ENCODE results near the gene UBC.
"Not testable (repeated sequence)": the region's sequence is repeated elsewhere in the genome, so short reads cannot be mapped to it uniquely, and the experiment has no call there.

Gene UBC

DNA sequence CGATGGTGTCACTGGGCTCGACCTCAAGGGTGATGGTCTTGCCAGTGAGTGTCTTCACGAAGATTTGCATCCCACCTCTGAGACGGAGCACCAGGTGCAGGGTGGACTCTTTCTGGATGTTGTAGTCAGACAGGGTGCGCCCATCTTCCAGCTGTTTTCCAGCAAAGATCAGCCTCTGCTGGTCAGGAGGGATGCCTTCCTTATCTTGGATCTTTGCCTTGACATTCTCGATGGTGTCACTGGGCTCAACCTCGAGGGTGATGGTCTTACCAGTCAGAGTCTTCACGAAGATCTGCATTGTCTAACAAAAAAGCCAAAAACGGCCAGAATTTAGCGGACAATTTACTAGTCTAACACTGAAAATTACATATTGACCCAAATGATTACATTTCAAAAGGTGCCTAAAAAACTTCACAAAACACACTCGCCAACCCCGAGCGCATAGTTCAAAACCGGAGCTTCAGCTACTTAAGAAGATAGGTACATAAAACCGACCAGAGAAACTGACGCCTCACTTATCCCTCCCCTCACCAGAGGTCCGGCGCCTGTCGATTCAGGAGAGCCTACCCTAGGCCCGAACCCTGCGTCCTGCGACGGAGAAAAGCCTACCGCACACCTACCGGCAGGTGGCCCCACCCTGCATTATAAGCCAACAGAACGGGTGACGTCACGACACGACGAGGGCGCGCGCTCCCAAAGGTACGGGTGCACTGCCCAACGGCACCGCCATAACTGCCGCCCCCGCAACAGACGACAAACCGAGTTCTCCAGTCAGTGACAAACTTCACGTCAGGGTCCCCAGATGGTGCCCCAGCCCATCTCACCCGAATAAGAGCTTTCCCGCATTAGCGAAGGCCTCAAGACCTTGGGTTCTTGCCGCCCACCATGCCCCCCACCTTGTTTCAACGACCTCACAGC lies 717 bp downstream of the UBC start:
- DNase-seq = peak; percentile 91

DNA sequence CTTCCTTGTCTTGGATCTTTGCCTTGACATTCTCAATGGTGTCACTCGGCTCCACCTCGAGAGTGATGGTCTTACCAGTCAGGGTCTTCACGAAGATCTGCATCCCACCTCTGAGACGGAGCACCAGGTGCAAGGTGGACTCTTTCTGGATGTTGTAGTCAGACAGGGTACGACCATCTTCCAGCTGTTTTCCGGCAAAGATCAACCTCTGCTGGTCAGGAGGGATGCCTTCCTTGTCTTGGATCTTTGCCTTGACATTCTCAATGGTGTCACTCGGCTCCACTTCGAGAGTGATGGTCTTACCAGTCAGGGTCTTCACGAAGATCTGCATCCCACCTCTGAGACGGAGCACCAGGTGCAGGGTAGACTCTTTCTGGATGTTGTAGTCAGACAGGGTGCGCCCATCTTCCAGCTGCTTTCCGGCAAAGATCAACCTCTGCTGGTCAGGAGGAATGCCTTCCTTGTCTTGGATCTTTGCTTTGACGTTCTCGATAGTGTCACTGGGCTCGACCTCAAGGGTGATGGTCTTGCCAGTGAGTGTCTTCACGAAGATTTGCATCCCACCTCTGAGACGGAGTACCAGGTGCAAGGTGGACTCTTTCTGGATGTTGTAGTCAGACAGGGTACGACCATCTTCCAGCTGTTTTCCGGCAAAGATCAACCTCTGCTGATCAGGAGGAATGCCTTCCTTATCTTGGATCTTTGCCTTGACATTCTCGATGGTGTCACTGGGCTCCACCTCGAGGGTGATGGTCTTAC lies 1.7 kb downstream of the UBC start:
- not testable (repeated sequence) for DNase-seq

DNA sequence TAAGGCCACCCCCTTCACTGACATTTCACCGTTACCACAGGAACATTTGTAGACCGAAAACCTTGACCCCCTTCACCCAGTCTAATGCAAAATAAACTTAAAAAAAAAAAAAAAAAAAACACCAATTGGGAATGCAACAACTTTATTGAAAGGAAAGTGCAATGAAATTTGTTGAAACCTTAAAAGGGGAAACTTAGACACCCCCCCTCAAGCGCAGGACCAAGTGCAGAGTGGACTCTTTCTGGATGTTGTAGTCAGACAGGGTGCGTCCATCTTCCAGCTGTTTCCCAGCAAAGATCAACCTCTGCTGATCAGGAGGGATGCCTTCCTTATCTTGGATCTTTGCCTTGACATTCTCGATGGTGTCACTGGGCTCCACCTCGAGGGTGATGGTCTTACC lies 2.9 kb downstream of the UBC start:
- DNase-seq = not testable (repeated sequence)

DNA sequence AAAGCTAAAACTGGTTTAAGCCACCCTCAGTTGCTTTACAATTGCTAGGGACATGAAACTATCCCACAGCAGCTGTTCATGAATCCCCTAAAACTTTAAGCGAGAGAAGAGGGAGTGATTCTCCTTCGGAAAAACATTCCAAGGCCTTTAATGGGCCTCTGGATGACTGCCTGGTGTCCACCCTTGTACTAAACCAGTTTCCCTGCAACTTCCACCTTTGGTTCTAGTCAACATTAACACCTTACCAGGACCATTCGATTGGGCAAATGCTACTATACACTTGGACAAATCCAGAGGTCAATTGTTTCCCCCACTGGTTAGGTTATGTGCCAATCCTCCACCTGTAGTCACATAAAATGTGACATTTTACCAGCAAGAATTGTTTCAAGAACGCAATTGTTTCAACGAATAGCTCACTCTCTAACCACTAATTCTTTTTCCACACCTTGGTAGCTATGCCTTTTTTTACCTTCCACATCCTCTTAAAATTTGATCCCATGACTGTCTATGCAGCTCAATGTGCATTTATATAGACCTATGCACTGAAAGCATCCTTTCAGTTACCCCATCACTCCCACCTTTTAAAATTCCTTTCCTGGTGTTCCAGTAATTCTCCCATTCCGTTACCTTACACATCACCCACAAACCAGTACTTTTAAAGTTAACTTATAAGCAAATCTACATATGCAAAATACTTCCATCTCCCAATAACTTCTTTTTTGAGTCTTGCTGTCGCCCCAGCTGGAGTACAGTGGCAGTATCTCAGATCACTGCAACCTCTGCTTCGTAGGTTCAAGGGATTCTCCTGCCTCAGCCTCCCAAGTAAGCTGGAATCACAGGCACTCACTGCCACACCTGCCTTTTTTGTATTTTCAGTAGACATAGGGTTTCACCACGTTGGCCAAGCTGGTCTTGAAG lies 3.6 kb downstream of the UBC start:
- DNase-seq = no peak

DNA sequence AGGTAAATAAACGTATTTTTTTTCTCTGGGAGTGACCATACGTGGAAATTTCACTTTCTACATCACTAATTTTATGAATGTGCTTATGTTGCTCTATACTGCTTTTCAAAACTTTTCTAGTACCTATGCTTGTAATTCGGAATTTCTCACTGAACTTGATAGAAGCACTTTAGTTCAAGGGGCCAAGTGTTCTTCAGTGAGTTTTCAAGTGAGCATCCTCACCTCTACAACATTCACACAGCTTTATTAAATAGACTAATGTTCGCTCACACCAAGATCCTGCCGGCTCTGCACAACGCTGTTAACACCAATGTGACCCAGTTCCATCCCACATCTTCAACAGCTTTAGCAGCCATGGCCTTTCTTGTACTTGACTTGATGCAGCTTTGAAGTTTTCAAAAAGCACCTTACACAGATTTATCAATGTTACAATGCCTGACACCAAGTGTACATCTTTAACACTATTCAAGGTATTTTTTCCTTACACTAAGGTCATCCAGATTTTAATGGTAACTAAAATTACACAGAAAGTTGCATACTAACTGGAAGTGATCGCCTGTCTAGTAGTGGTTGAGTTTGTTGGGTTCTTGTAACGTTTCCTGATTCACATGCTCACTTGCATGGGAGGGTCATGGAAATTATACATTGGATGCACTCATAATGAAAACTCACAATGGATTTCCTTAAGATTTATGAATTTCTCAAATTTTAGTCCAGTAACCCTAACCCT lies 4.5 kb downstream of the UBC start:
- DNase-seq = peak; percentile 25

DNA sequence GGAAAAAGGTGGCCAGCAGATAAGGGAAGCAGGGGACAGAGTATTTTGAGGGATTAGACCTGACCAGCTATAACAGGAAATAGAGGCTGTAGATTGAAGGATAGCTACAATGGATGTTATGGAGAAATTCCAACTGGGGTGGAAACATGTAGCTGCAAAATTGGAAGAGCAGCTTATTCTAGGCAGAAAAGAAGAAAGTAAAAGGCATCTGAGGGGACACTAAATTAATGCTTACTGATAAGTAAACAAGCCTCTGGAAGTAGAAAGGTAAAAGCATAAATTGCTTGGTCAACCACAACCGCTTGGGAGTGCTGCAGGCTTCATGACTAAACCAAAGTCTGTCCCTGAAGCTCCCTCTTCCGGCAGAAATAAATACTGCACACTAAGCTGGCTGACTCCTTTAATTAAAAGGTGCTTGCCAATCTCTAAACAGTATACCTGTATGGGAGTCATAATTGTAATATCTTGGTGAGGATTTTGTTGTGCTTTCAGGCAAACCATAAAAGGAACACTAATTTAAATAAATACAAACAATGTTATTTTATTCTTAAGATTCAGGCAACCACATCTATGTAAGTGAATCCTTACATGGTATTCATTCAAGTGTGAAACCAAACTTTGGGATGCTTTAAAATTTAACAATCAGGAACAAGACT lies 7.7 kb downstream of the UBC start:
- peak; percentile 93 for DNase-seq

DNA sequence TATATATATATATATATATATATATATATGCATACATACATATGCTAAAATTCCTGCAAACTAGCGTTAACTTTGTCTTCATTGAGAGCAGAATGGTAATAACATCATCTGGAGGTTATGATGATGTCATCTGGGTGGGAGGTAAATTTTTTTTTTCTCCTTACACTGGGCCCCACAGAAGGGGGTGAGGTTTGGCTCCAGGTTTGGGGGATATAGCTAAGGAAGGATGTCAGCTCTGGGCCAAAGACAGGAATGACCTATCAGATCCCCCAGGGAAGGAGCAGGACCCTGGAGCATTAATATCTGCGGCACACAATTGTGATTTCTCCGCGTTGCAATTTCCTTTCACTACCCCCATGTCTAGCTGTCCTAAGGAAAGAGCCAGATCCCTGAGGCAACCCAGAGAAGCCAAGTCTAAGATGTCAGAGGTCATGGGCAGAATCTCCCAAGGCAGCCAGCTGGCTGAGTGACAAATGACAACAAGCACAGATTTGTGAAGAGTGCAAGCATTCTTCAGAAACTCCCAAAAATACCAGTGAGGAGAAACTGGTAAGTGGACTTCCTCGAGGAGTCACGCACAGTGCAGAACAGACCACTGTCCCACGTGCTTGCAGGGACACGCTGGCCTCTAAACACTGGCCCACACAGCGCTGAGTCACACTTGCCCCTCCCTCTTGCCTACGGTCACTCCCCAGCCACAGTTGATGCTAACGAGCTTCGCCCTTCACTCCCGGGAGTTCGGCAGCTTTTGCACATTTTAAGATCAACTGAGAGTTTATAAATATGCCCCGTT lies 9.9 kb downstream of the UBC start:
- peak; percentile 73 for DNase-seq

DNA sequence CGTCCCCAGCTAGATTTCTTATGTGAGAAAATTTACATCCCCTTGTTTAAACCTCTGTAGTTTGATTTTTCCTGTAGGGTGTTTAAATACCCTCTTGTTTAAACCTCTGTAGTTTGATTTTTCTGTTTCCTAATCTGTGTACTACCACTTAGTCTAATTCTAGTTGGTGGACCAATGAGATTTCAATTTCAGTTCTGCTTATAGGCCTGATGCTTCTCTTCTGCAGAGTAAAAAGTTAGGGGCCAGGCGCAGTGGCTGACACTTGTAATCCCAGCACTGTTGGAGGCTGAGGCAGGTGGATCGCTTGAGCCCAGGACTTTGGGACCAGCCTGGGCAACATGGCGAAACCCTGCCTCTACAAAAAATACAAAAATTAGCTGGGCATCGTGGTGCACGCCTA lies 11.5 kb downstream of the UBC start:
- DNase-seq = peak; percentile 29

DNA sequence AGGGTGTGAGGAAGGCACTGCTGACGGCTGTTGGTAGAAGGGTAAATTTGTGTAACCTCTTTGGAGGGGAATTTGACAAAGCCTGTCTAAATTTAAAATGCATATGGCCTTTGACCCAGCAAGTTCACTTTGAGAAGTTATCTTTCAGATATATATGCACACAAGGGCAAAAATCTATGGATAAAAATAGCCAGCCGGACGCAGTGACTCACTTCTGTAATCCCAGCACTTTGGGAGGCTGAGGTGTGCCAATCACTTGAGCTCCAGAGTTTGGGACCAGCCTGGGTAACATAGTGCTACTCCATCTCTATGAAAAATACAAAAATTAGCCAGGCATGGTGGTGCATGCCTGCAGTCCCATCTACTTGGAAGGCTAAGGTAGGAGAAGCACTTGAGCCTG lies 13.4 kb downstream of the UBC start:
- peak; percentile 65 for DNase-seq

DNA sequence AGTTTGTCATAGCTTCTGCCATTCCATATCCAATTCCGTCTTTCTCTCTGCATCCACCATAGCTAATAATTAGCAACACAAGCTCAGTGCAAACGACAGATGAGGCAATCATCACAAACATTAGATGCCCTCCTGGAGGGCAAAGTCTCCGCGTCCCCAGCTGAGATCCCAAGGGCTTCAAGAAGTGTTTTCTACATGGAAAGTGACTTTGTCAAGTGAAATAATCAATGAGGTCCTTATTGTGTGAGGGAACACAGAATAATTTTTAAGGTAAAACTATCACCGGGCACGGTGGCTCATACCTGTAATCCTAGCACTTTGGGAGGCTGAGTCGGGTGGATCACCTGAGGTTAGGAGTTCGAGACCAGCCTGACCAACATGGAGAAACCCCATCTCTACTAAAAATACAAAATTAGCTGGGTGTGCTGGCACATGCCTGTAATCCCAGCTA lies 14.1 kb downstream of the UBC start:
- not testable (repeated sequence) for DNase-seq

DNA sequence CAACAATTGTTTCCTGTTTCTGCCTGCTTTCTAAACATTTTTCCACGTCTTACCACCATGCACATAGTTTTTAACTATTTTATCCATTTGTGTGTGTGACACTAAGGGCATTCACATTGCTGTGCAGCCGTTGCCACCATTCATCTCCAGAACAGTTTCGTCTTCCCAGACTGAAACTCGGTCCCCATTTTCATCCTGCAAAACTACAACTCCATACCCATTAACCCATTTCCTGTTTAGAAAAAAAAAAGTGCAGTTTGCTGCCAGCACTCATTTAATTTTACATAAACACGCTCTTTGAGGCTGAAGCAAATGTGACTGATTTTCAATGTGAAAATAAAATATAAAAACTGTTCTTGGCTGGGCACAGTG lies 15.5 kb downstream of the UBC start:
- peak; percentile 37 for DNase-seq

DNA sequence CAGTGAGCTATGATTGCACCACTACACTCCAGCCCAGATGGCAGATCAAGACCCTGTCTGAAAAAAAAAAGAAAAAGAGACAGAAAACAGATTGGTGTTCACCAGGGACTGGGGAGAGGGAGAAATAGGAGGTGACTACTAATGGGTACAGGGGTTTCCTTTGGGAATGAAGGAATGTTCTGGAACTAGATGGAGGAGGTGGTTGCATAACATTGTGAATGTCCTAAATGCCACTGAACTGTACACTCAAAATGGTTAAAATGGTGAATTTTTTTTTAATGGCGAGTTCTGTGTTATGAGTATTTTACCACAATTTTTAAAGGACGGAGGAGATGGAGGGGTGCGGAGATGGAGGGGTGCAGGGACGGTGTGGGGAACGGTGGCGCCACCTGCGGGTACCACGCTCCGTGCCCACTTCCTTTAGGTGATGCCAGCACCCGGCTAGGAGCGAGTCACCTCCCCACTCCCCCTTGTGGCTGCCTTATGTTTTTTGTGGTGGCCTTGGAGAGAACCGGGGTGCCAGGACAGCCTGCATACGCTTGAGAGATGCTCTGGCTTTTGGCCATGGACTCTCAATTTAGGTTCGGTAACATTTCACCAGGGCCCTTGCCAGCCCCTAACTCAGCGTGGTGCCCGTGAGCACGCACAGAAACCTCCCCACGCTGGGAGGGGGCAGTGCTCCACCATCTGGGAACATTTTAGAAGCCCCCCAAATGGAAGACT lies 16.1 kb downstream of the UBC start:
- DNase-seq = peak; percentile 91

DNA sequence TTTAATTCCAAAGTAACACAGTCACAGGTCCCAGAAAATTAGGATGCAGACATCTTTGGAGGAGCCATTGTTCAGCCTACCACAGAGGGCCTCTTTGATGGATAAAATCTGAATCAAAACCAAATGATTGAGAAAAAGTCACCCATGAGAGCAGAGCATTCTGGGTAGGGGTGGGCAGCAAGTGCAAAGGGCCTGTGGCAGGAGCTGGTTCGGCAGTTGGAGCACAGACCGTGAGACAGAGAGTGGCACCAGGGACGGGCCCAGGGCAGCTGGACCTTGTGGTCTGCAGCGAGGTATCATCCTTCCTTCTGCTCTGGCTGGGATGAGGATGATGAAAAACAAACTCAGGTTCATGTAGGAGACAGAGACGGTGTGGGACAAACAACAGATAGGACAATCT lies 18.0 kb downstream of the UBC start:
- no peak for DNase-seq

DNA sequence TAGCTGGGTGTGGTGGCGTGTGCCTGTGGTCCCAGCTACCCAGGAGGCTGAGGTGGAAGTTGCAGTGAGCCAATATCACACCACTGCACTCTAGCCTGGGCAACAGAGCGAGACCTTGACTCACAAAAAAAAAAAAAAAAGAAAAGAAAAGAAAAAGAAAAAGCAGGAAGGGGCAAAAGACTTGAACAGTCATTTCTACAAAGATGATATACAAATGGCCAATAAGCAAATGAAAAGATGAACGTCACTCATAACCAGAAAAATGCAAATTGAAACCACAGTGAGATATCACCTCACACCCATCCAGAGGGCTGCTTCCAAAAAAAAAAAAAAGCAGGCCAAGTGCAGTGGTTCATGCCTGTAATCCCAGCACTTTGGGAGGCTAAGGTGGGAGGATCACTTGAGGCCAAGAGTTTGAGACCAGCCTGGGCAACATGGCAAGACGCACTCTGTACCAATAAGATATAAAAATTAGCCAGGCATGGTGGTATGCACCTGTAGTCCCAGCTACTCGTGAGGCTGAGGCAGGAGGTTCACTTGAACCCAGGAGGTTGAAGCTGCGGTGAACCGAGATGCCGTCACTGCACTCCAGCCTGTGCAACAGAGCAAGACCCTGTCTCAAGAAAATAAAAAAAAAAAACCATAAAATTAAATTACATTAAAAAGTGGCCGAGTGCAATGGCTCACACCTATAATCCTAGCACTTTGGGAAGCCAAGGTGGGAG lies 20.5 kb downstream of the UBC start:
- no peak for DNase-seq

DNA sequence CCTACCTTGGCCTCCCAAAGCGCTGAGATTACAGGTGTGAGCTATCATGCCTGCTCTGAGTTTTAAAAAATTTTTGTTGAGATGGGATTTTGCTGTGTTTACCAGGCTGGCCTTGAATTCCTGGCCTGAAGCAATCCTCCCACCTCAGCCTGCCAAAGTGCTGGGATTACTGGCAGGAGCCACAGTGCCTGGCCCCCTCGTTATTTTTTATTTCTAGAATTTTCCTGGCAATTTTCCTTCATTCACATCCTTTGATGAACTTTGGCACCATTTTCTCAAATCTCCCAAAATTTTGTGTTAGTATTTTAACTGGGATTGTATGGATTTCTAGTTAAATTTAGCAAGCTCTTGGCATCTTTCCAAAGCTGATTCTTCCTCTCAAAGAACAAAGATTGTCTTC lies 26.2 kb downstream of the UBC start:
- DNase-seq = no peak

DNA sequence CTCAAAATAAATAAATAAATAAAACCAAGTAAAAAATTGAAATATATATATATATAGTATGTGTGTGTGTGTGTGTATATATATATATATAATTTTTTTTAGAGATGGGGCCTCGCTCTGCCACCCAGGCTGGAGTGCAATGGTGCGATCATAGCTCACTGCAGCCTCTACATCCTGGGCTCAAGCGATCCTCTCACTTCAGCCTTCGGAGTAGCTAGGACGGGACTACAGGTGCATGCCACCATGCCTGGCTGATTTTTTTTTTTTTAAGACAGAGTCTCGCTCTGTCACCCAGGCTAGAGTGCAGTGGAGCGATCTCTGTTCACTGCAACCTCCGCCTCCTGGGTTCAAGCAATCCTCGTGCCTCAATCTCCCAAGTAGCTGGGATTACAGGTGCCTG lies 26.7 kb downstream of the UBC start:
- not testable (repeated sequence) for DNase-seq

DNA sequence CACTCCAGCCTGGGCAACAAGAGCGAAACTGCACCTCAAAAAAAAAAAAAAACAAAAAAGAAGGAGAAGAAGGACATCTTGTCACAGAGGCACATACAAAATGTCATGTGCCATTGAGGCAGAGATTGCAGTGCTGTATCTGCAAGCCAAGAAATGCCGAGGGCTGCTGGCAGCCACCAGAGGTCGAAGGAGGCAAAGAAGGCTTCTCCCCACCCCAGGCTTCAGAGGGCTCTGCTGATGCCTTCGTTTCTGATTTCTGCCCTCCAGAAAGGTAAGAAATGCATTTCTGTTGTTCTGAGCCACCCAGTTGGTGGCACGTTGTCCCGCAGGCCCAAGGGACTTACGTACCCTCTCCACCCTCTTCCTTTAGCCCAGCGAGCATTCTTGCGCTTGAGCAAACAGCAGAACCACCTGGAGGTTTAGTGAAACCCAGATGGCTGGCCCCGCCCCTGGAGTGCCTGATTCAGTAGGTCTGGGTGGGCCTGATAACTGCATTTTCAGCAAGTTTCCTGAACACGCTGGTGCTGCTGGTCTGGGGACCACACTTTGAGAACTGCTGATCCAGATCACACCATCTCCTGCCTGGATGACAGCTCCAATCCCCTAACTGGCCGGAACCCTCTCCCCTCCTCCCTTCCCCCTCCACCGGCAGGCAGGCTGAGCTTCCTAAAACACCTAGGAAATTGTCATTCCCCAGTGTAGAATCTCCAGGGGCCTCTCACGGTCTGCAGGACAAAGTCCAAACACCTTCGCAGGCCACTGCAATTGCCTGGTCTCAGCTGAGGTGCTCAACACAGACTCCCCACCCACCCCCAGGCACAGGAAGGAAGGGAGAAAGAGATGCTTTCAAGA lies 29.6 kb downstream of the UBC start:
- DNase-seq = peak; percentile 95
